PC-3 (cell line): ENCODE measurements around the gene ZNF318.

Experiments
- EZH2 ChIP-seq: fragments of 300-600 bp; sonication (generic); IDR thresholded peaks from one replicate; pipeline ENCODE4 v1.6.1; 2017; ENCODE audit warnings: antibody characterized with exemption, mild to moderate bottlenecking, low read length; ENCODE audit not compliant: unreplicated experiment
- EZH2phosphoT487 ChIP-seq: fragments of 300-600 bp; sonication (generic); IDR thresholded peaks from 2 replicates; pipeline ENCODE4 v1.6.1; 2018; ENCODE audit warnings: mild to moderate bottlenecking, antibody characterized with exemption, low read length, borderline replicate concordance
- TF ChIP-seq, protein P1 (sequence below): fragments of 300-600 bp; sonication (generic); conservative IDR thresholded peaks from 2 replicates; pipeline ENCODE4 v1.5.1; 2017; ENCODE audit warnings: antibody characterized with exemption, low read depth, mild to moderate bottlenecking, low read length

DNA sequence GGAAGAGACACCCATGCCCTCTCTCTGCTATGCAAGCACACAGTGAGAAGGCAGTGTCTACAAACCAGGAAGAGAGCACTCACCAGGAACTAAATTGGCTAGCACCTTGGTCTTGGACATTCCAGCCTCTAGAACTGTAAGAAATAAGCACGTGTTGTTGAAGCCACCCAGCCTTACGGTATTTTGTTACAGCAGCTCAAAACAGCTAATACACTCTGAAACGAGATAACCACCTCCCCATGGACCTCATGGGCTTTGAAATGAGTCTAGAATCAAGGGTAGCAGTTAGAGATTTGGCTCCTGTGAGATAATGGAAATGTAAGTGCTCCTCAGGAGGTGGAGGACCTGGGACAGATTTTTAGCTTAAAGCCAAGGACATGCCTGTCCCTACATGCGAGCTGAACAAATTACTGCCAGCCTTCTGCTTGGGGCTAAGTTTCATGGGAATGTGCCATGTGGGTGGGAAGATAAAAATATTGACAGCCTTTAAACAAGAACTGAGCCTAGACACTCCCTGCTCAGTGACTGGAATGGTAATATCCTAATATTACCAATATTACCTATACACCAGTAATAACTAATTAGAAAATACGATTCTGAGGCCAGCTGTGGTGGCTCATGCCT lies 3.9 kb upstream of the ZNF318 start:
- no peak for TF ChIP-seq EZH2
- TF ChIP-seq, protein P1, sequence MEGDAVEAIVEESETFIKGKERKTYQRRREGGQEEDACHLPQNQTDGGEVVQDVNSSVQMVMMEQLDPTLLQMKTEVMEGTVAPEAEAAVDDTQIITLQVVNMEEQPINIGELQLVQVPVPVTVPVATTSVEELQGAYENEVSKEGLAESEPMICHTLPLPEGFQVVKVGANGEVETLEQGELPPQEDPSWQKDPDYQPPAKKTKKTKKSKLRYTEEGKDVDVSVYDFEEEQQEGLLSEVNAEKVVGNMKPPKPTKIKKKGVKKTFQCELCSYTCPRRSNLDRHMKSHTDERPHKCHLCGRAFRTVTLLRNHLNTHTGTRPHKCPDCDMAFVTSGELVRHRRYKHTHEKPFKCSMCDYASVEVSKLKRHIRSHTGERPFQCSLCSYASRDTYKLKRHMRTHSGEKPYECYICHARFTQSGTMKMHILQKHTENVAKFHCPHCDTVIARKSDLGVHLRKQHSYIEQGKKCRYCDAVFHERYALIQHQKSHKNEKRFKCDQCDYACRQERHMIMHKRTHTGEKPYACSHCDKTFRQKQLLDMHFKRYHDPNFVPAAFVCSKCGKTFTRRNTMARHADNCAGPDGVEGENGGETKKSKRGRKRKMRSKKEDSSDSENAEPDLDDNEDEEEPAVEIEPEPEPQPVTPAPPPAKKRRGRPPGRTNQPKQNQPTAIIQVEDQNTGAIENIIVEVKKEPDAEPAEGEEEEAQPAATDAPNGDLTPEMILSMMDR, result no peak
- TF ChIP-seq EZH2phosphoT487, result no peak
